Left ventricle myocardium inferior (tissue), 1 donor: ENCODE results near the gene SLC5A11. TPM values are rescaled to one million over a fixed set of nuclear protein-coding genes. Genes with fewer than 3 reads are reported as not detected.

Source experiments
- DNase-seq: peaks from one replicate; pipeline ENCODE4 v3.0.0-alpha.2; 2020
- H3K27ac ChIP-seq: fragments of 200-600 bp; replicated peaks from 2 replicates; pipeline ENCODE4 v1.8.0; 2021
- H3K27me3 ChIP-seq: fragments of 200-600 bp; 2 replicates; pipeline ENCODE4 v1.8.0; 2021; ENCODE audit warnings: low read depth
- H3K36me3 ChIP-seq: fragments of 200-600 bp; 2 replicates; pipeline ENCODE4 v1.8.0; 2021
- H3K4me1 ChIP-seq: fragments of 200-600 bp; 2 replicates; pipeline ENCODE4 v1.8.0; 2021
- H3K4me3 ChIP-seq: fragments of 200-600 bp; 2 replicates; pipeline ENCODE4 v1.8.0; 2021; ENCODE audit warnings: mild to moderate bottlenecking, moderate library complexity
- H3K9me3 ChIP-seq: fragments of 200-600 bp; replicated peaks from 2 replicates; pipeline ENCODE4 v1.8.0; 2021
- intact Hi-C: fragments of 100-400 bp; cut with micrococcal nuclease; formaldehyde crosslinking; loops from one replicate; pipeline ENCODE4 v1.11.0; 2022
- total RNA-seq: library from RNA; stranded (reverse); fragmentation: NEBNext Ultra II Directional; extraction: Animal tissue kit (Norgen Biotek cat#: 25700); gene quantifications from one replicate; pipeline ENCODE4 v1.2.1, GENCODE V29; 2021
- TF ChIP-seq, protein P1 (sequence below): fragments of 200-600 bp; IDR thresholded peaks from 2 replicates; pipeline ENCODE4 v1.8.0; 2021; ENCODE audit warnings: antibody characterized with exemption, mild to moderate bottlenecking, borderline replicate concordance
- donor health status: DM: no; HTN: yes; CAD: no; lungs with severe emphysema.

SLC5A11 gene
- total RNA-seq, 1 donor from 2014 or later, result 0.14 TPM

DNA sequence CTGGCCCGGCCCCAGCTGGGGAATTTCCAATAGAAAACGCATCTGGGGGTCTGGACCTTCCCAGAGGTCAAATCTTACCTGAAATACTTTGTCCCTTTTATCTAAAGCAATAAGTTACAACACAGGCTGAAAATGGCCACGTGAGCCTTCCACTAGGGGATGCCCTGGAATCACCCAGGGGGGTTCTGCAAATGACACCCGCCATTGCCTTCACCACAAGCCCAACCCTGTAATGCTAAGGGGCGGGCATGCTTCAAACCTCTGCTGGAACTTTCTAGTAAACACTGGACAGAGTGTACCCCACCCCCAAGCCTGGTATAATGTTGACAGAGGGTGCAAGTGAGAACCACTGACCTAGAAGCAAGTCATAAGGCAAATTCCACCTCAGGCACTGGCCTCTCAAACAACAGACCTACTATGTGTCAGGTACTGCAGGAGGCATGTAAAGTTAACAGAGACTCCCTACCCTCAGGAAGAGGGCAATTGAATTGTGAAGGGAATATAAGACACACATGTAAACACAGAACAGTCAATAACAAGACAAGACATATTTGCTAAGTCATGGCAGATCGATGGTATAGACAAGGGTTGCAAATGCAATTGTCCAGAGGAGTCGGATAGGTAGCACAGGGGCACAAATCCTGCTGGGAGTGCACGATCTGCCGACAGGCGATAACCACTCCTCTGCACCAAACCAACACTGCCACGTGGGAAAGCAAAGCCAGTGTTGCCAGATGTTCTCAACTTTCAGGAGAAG, 110.4 kb downstream of the SLC5A11 start:
- TF ChIP-seq, protein P1, sequence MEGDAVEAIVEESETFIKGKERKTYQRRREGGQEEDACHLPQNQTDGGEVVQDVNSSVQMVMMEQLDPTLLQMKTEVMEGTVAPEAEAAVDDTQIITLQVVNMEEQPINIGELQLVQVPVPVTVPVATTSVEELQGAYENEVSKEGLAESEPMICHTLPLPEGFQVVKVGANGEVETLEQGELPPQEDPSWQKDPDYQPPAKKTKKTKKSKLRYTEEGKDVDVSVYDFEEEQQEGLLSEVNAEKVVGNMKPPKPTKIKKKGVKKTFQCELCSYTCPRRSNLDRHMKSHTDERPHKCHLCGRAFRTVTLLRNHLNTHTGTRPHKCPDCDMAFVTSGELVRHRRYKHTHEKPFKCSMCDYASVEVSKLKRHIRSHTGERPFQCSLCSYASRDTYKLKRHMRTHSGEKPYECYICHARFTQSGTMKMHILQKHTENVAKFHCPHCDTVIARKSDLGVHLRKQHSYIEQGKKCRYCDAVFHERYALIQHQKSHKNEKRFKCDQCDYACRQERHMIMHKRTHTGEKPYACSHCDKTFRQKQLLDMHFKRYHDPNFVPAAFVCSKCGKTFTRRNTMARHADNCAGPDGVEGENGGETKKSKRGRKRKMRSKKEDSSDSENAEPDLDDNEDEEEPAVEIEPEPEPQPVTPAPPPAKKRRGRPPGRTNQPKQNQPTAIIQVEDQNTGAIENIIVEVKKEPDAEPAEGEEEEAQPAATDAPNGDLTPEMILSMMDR, result peak; percentile 22
- H3K36me3 ChIP-seq, result peaks cover 99% of the 10 kb centered on the region
- H3K9me3 ChIP-seq, result no peaks in the 10 kb centered on the region
- H3K27ac ChIP-seq, result peak overlapping the region; percentile 10
- no peak overlapping the region for H3K4me3 ChIP-seq
- DNase-seq, result no peak
- peaks cover 12% of the 10 kb centered on the region for H3K4me1 ChIP-seq
- intact Hi-C loops, result no loop called here
- H3K27me3 ChIP-seq, result no peaks in the 10 kb centered on the region

DNA sequence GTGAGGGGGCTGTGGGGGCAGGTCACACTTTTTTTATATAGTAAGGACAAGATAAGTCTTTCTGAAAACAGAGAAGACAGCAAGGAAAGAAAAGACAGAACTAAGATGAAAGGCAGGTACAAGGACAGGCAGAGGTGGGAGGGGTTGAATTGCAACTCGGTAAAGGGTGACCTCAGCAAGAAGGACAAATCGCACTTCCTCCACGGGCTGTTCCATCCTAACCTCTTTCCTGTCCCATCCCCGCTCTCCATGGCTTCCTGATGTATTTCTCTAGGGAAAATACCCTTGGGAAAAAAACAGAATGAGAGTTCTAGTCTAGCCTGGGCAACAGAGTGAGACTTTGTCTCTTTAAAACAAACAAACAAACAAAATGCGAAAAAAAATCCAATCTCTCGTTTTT, 112.1 kb downstream of the SLC5A11 start:
- H3K4me1 ChIP-seq, result peaks cover 12% of the 10 kb centered on the region
- H3K27me3 ChIP-seq, result no peaks in the 10 kb centered on the region
- intact Hi-C loops, result no loop called here
- no peak overlapping the region for H3K4me3 ChIP-seq
- H3K9me3 ChIP-seq, result peaks cover 7% of the 10 kb centered on the region
- TF ChIP-seq, protein P1, result no peak
- H3K36me3 ChIP-seq, result peaks cover 99% of the 10 kb centered on the region
- H3K27ac ChIP-seq, result peak overlapping the region; percentile 45
- DNase-seq, result no peak

Other genes with a start within 250 kb of the SLC5A11 start
- gene TNRC6A, start 116.3 kb upstream of the SLC5A11 start, total RNA-seq, result 34.3 TPM
- gene ARHGAP17, start 169.4 kb downstream of the SLC5A11 start, total RNA-seq, result 53.7 TPM